GM21515 (cell line): ENCODE data around the gene CORO6.
A peak's percentile ranks its signal among the peaks of the same experiment; 100 is the strongest.

Experiments used
- ATAC-seq: cut with Tn5 transposase; IDR thresholded peaks from one replicate; pipeline ENCODE4 v1.9.1; 2021; ENCODE audit not compliant: unreplicated experiment

The CORO6 gene

GRCh38 chr17:29633886-29634285, 11.2 kb upstream of the CORO6 start:
- ATAC-seq, result no peak

GRCh38 chr17:29630630-29631193, 8.0 kb upstream of the CORO6 start:
- ATAC-seq, result no peak

GRCh38 chr17:29629839-29630238, 7.1 kb upstream of the CORO6 start:
- no peak for ATAC-seq

GRCh38 chr17:29628644-29629043, 5.9 kb upstream of the CORO6 start:
- no peak for ATAC-seq

- no peak for ATAC-seq
Measured at GRCh38 chr17:29627951-29628350, 5.2 kb upstream of the CORO6 start.

- no peak for ATAC-seq
Measured at GRCh38 chr17:29625037-29625750, 2.5 kb upstream of the CORO6 start.

GRCh38 chr17:29624586-29624985, 1.9 kb upstream of the CORO6 start:
- no peak for ATAC-seq

GRCh38 chr17:29623283-29623647, 553 bp upstream of the CORO6 start:
- no peak for ATAC-seq

GRCh38 chr17:29621751-29622194, 939 bp downstream of the CORO6 start:
- no peak for ATAC-seq

GRCh38 chr17:29620779-29621500, 1.8 kb downstream of the CORO6 start:
- no peak for ATAC-seq

- no peak for ATAC-seq
Measured at GRCh38 chr17:29620271-29620670, 2.4 kb downstream of the CORO6 start.

- no peak for ATAC-seq
Measured at GRCh38 chr17:29619251-29619650, 3.5 kb downstream of the CORO6 start.

- no peak for ATAC-seq
Measured at GRCh38 chr17:29618272-29619065, 4.2 kb downstream of the CORO6 start.

GRCh38 chr17:29617481-29618271, 5.0 kb downstream of the CORO6 start:
- peak; percentile 4 for ATAC-seq

GRCh38 chr17:29617125-29617480, 5.6 kb downstream of the CORO6 start:
- peak; percentile 41 for ATAC-seq

GRCh38 chr17:29616300-29617048, 6.2 kb downstream of the CORO6 start:
- no peak for ATAC-seq

GRCh38 chr17:29615492-29616299, 7.0 kb downstream of the CORO6 start:
- no peak for ATAC-seq

GRCh38 chr17:29615048-29615385, 7.7 kb downstream of the CORO6 start:
- no peak for ATAC-seq

GRCh38 chr17:29614349-29615047, 8.2 kb downstream of the CORO6 start:
- ATAC-seq, result no peak
